Activated CD4-positive, alpha-beta T cell treated with anti-CD3 and anti-CD28 coated beads for 36 hours (primary cell): Measurements from ENCODE around the gene MAP7D2. TPM values are rescaled to one million over a fixed set of nuclear protein-coding genes. Genes with fewer than 3 reads are reported as not detected.
"Not testable (repeated sequence)": the region's sequence is repeated elsewhere in the genome, so short reads cannot be mapped to it uniquely, and the experiment has no call there.

Experiments used
- ATAC-seq: fragments of 200-7000 bp; cut with Tn5 transposase; one replicate; pipeline ENCODE4 v1.10.0; 2021; ENCODE audit warnings: mild to moderate bottlenecking, moderate library complexity
- CTCF ChIA-PET: fragments of 350-600 bp; sonication (Branson Sonifier 250); formaldehyde crosslinking; loops from one replicate; lab custom pipeline; 2021; ENCODE audit warnings: antibody characterized with exemption; lab: Charles Lee
- POLR2A ChIA-PET: fragments of 350-600 bp; sonication (Branson Sonifier 250); formaldehyde crosslinking; loops from one replicate; lab custom pipeline; 2021; ENCODE audit warnings: antibody characterized with exemption, inconsistent platforms; lab: Charles Lee
- DNase-seq: peaks from one replicate; pipeline ENCODE4 v3.0.0-alpha.2; 2020
- H3K27ac Mint-ChIP-seq: one replicate; pipeline ENCODE4 v1.8.0; 2021; ENCODE audit warnings: mixed read lengths
- H3K27me3 Mint-ChIP-seq: one replicate; pipeline ENCODE4 v1.8.0; 2021; ENCODE audit warnings: mixed read lengths
- H3K36me3 Mint-ChIP-seq: one replicate; pipeline ENCODE4 v1.8.0; 2021; ENCODE audit warnings: low read depth, mixed read lengths
- H3K4me1 Mint-ChIP-seq: one replicate; pipeline ENCODE4 v1.8.0; 2021; ENCODE audit warnings: mixed read lengths
- H3K4me3 Mint-ChIP-seq: one replicate; pipeline ENCODE4 v1.8.0; 2021; ENCODE audit warnings: mild to moderate bottlenecking, moderate library complexity, mixed read lengths
- H3K9me3 Mint-ChIP-seq: one replicate; pipeline ENCODE4 v1.8.0; 2021; ENCODE audit warnings: low read depth, mixed read lengths
- intact Hi-C, 2 experiments: fragments of 100-400 bp; cut with DNase I in 1 of 2; cut with micrococcal nuclease in 1 of 2; formaldehyde crosslinking; loops; one replicate each; pipeline versions ENCODE4 v1.14.2 to v1.15.1; 2022 to 2024; cut with DNase I, micrococcal nuclease
- total RNA-seq, 2 experiments: library from RNA; stranded (reverse); gene quantifications; one replicate each; pipeline ENCODE4 v1.2.3, GENCODE V29; 2021

The MAP7D2 gene
- total RNA-seq = under 1 TPM; 0.44 to 0.59 TPM

DNA sequence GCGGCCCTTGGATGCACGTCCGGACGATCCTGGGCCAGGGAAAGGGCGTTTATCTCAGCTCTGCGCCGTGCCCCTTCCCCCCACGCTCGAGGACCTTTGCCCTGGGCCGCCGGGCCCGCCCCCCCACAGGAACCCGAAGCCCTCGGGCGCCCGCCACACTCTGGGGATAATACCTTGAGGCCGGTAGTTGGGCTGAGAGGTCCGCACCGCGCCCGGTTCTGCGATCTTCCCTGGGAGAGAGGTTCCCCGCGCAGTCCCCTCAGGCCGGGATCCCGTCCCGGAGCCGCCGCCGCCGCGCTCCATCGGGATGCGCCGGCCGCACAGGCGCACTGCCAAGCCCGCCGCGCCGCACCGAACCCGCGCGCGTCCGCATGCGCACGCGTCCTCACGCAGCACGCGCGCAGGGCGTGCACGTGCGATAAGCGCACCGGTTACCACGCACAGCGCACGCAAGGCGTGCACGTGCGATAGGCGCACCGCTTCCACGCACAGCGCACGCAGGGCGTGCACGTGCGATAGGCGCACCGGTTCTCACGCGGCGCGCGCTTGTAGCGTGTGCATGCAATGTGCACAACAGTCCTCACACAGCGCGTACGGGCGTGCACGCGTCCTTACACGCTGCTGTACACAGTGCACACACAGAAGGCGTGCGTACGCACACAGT is at the start of gene MAP7D2:
MAP7D2 (minus strand) TSS at position 331 of the 664 bp plus-strand sequence; CDS start at position 303, 28 bp downstream.
- peak; percentile 36 for ATAC-seq
- POLR2A ChIA-PET = no interaction called here
- peak; percentile 8 for DNase-seq
- intact Hi-C loops = loop anchor here in 1 of 2 experiments (5.0 kb wide), 1 partner anchor 209 kb away; no protein-coding TSS in a partner anchor
- H3K4me3 Mint-ChIP-seq = peak within 1 kb of the TSS; percentile 35
- H3K36me3 Mint-ChIP-seq = no peaks in the 10 kb centered on the region
- no peaks in the 10 kb centered on the region for H3K9me3 Mint-ChIP-seq
- CTCF ChIA-PET = no interaction called here
- no peaks in the 10 kb centered on the region for H3K4me1 Mint-ChIP-seq
- no peak within 1 kb of the TSS for H3K27ac Mint-ChIP-seq
- H3K27me3 Mint-ChIP-seq = peaks cover 15% of the 10 kb centered on the region

DNA sequence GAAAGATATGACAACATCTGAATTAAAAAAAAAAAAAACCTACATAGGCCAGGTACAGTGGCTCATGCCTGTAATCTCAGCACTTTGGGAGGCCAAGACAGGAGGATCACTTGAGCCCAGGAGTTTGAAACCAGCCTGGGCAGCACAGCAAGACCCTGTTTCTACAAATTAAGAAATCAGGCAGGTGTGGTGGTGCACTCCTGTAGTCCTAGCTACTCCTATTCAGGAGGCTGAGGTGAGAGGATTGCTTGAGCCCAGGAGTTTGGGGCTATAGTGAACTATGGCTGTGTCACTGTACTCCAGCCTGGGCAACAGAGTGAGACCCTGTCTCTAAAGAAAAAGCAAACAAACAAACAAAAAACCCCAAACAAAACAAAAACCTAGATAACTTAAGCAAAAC is 45.8 kb upstream of the MAP7D2 start:
- H3K27me3 Mint-ChIP-seq, H3K4me1 Mint-ChIP-seq, H3K9me3 Mint-ChIP-seq, CTCF ChIA-PET, POLR2A ChIA-PET, H3K27ac Mint-ChIP-seq, ATAC-seq, intact Hi-C loops, H3K4me3 Mint-ChIP-seq, DNase-seq: not testable (repeated sequence)
- peaks cover 33% of the 10 kb centered on the region for H3K36me3 Mint-ChIP-seq

DNA sequence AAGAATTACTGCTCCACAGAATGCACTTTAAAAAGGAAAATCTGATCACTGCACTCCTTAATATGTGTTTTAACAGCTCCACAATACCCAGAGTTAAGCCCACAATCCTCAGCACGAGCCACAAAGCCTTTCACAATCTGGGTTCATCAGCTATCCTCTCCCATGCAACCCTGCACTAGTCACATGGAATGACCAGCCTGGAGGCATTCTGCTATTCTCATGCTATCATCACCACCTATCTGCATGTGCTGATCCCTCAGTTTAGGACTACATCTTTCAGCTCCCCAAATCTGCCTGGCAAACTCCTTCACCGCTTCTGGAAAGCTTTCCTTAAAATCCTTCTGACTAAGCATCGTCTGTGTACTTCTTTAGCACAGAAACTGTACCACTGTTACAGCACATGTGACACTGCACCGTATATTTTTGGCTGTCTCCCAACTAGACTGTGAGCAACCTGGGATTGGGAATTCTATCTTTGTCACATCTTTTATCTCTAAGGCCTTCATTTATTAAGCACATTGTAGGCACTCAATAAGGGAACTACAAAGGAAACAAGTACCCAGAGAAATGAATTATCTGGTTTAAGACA is 43.2 kb upstream of the MAP7D2 start:
- ChIA-PET CTCF (no interaction called here), POLR2A (interaction anchor here (0.5 kb wide), 1 partner anchor 30 kb away, joined by 3 read pairs; no protein-coding TSS in a partner anchor)
- intact Hi-C loops = no loop called here
- no peak for ATAC-seq
- no peaks in the 10 kb centered on the region for H3K4me1 Mint-ChIP-seq
- no peaks in the 10 kb centered on the region for H3K27me3 Mint-ChIP-seq
- H3K36me3 Mint-ChIP-seq = peaks cover 32% of the 10 kb centered on the region
- no peak overlapping the region for H3K27ac Mint-ChIP-seq
- no peaks in the 10 kb centered on the region for H3K9me3 Mint-ChIP-seq
- H3K4me3 Mint-ChIP-seq = no peak overlapping the region
- DNase-seq = no peak

GRCh38 chrX:20151689-20152088 is 35.0 kb upstream of the MAP7D2 start:
- intact Hi-C loops = no loop called here
- peaks cover 2% of the 10 kb centered on the region for H3K4me1 Mint-ChIP-seq
- ChIA-PET CTCF (no interaction called here), POLR2A (no interaction called here)
- peaks cover 22% of the 10 kb centered on the region for H3K36me3 Mint-ChIP-seq
- no peak overlapping the region for H3K4me3 Mint-ChIP-seq
- H3K27me3 Mint-ChIP-seq = no peaks in the 10 kb centered on the region
- no peak overlapping the region for H3K27ac Mint-ChIP-seq
- DNase-seq (no peak), ATAC-seq (no peak)
- H3K9me3 Mint-ChIP-seq = no peaks in the 10 kb centered on the region

GRCh38 chrX:20149326-20149725 is 32.6 kb upstream of the MAP7D2 start:
- peaks cover 16% of the 10 kb centered on the region for H3K36me3 Mint-ChIP-seq
- no peaks in the 10 kb centered on the region for H3K9me3 Mint-ChIP-seq
- intact Hi-C loops = no loop called here
- DNase-seq (no peak), ATAC-seq (no peak)
- CTCF ChIA-PET = no interaction called here
- H3K4me1 Mint-ChIP-seq = peaks cover 9% of the 10 kb centered on the region
- no peaks in the 10 kb centered on the region for H3K27me3 Mint-ChIP-seq
- POLR2A ChIA-PET = no interaction called here
- H3K4me3 Mint-ChIP-seq = no peak overlapping the region
- H3K27ac Mint-ChIP-seq = no peak overlapping the region

- intact Hi-C loops = no loop called here
- Mint-ChIP-seq H3K27ac (no peak overlapping the region), H3K27me3 (no peaks in the 10 kb centered on the region), H3K4me1 (peaks cover 20% of the 10 kb centered on the region), H3K4me3 (no peak overlapping the region), H3K36me3 (peaks cover 12% of the 10 kb centered on the region), H3K9me3 (no peaks in the 10 kb centered on the region)
- CTCF ChIA-PET = no interaction called here
- no peak for ATAC-seq
- no peak for DNase-seq
- POLR2A ChIA-PET = no interaction called here
Measured at GRCh38 chrX:20147561-20147960, 30.9 kb upstream of the MAP7D2 start.

DNA sequence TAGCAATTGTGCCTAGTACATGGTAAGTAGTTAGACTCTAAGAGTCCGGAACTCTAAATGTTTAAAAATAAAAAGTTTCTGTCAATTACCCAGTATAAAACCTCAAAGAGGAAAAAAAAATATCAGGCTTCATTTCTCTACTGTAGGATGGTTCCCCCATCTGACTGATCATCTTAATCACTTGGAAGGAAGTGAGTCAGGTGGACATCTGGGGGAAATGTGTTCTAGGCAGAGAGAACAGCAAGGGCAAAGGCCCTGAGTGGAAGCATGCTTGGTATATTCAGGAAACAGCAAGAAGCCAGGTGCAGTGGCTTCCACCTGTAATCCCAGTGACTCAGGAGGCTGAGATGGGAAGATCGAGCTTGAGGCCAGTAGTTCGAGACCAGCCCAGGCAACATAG is 27.8 kb upstream of the MAP7D2 start:
- CTCF ChIA-PET = no interaction called here
- DNase-seq (peak; percentile 21), ATAC-seq (peak; percentile 36)
- Mint-ChIP-seq H3K27ac (peak overlapping the region; percentile 73), H3K4me1 (peaks cover 26% of the 10 kb centered on the region), H3K4me3 (no peak overlapping the region), H3K36me3 (peaks cover 10% of the 10 kb centered on the region), H3K9me3 (no peaks in the 10 kb centered on the region), H3K27me3 (no peaks in the 10 kb centered on the region)
- POLR2A ChIA-PET = no interaction called here
- intact Hi-C loops = loop anchor here (5.0 kb wide), 3 partner anchors 68 to 298 kb away; partner anchors contain the start of gene RPS6KA3 (in 1 of the 2)

- Mint-ChIP-seq H3K4me1 (peaks cover 35% of the 10 kb centered on the region), H3K27ac (peak overlapping the region; percentile 25), H3K27me3 (no peaks in the 10 kb centered on the region), H3K36me3 (peaks cover 16% of the 10 kb centered on the region), H3K4me3 (no peak overlapping the region), H3K9me3 (no peaks in the 10 kb centered on the region)
- ChIA-PET CTCF (no interaction called here), POLR2A (no interaction called here)
- intact Hi-C loops = loop anchor here (5.0 kb wide), 3 partner anchors 69 to 299 kb away; partner anchors contain the start of gene RPS6KA3 (in 1 of the 2)
- no peak for ATAC-seq
- no peak for DNase-seq
Measured at GRCh38 chrX:20143561-20143960, 26.9 kb upstream of the MAP7D2 start.

GRCh38 chrX:20143111-20143510 is 26.4 kb upstream of the MAP7D2 start:
- Mint-ChIP-seq H3K27ac (peak overlapping the region; percentile 69), H3K27me3 (no peaks in the 10 kb centered on the region), H3K9me3 (no peaks in the 10 kb centered on the region), H3K4me1 (peaks cover 35% of the 10 kb centered on the region), H3K4me3 (peak overlapping the region; percentile 79), H3K36me3 (peaks cover 16% of the 10 kb centered on the region)
- DNase-seq (no peak), ATAC-seq (no peak)
- ChIA-PET CTCF (no interaction called here), POLR2A (no interaction called here)
- intact Hi-C loops = loop anchor here (5.0 kb wide), 3 partner anchors 69 to 299 kb away; partner anchors contain the start of gene RPS6KA3 (in 1 of the 2)

- POLR2A ChIA-PET = interaction anchor here (0.6 to 1.3 kb wide), 2 partner anchors 11 to 237 kb away, joined by 3 read pairs; no protein-coding TSS in a partner anchor
- Mint-ChIP-seq H3K4me1 (peaks cover 39% of the 10 kb centered on the region), H3K9me3 (no peaks in the 10 kb centered on the region), H3K27ac (peak within 1 kb of the TSS; percentile 84), H3K36me3 (peaks cover 22% of the 10 kb centered on the region), H3K4me3 (peak within 1 kb of the TSS; percentile 79), H3K27me3 (no peaks in the 10 kb centered on the region)
- DNase-seq = peak; percentile 96
- CTCF ChIA-PET = no interaction called here
- peak; percentile 99 for ATAC-seq
- intact Hi-C loops = loop anchor here (1.0 to 5.0 kb wide), 5 partner anchors 71 to 301 kb away; partner anchors contain the start of genes BCLAF3 (in 1 of the 2) and RPS6KA3 (in 1 of the 2)
Measured at GRCh38 chrX:20141281-20142220, 24.8 kb upstream of the MAP7D2 start, which contains the start of gene EIF1AX. EIF1AX (minus strand) TSS chrX:20141838; CDS start chrX:20141640, 198 bp downstream.

GRCh38 chrX:20140420-20140819 is 23.7 kb upstream of the MAP7D2 start:
- H3K4me3 Mint-ChIP-seq = peak overlapping the region; percentile 79
- POLR2A ChIA-PET = no interaction called here
- peaks cover 50% of the 10 kb centered on the region for H3K4me1 Mint-ChIP-seq
- DNase-seq = no peak
- intact Hi-C loops = loop anchor here (2.0 to 5.0 kb wide), 4 partner anchors 72 to 302 kb away; partner anchors contain the start of genes BCLAF3 (in 1 of the 2) and RPS6KA3 (in 1 of the 2)
- H3K36me3 Mint-ChIP-seq = peaks cover 32% of the 10 kb centered on the region
- no peak for ATAC-seq
- H3K27ac Mint-ChIP-seq = peak overlapping the region; percentile 84
- CTCF ChIA-PET = no interaction called here
- no peaks in the 10 kb centered on the region for H3K27me3 Mint-ChIP-seq
- no peaks in the 10 kb centered on the region for H3K9me3 Mint-ChIP-seq
